ENCODE measurements around the gene DRC1.
A peak's percentile ranks its signal among the peaks of the same experiment; 100 is the strongest.

The DRC1 gene

GRCh38 chr2:26448651-26449050 is 46.9 kb downstream of the DRC1 start:
- DNase-seq (ENCODE audit: low spot score) = no peak

- DNase-seq (ENCODE audit: low spot score) = no peak
These were observed 47.7 kb downstream of the DRC1 start for GRCh38 chr2:26449278-26450030.

GRCh38 chr2:26450031-26450635 is 48.4 kb downstream of the DRC1 start:
- DNase-seq (ENCODE audit: low spot score) = no peak

GRCh38 chr2:26451700-26452099 is 50.0 kb downstream of the DRC1 start:
- no peak for DNase-seq (ENCODE audit: low spot score)

- DNase-seq (ENCODE audit: low spot score) = no peak
These were observed 52.0 kb downstream of the DRC1 start for GRCh38 chr2:26453421-26454329.

GRCh38 chr2:26454561-26455001 is 52.9 kb downstream of the DRC1 start:
- DNase-seq (ENCODE audit: low spot score) = no peak

GRCh38 chr2:26455037-26455669 is 53.4 kb downstream of the DRC1 start:
- no peak for DNase-seq (ENCODE audit: low spot score)

GRCh38 chr2:26455670-26456439 is 54.1 kb downstream of the DRC1 start:
- DNase-seq (ENCODE audit: low spot score) = no peak

- no peak for DNase-seq (ENCODE audit: low spot score)
These were observed 54.9 kb downstream of the DRC1 start for GRCh38 chr2:26456440-26457250.

GRCh38 chr2:26457251-26457666 is 55.5 kb downstream of the DRC1 start:
- no peak for DNase-seq (ENCODE audit: low spot score)

- no peak for DNase-seq (ENCODE audit: low spot score)
These were observed 56.1 kb downstream of the DRC1 start for GRCh38 chr2:26457695-26458364.

- DNase-seq (ENCODE audit: low spot score) = no peak
These were observed 56.8 kb downstream of the DRC1 start for GRCh38 chr2:26458365-26459042.

GRCh38 chr2:26459991-26460612 is 58.4 kb downstream of the DRC1 start:
- DNase-seq (ENCODE audit: low spot score) = peak; percentile 38

GRCh38 chr2:26460613-26461031 is 58.9 kb downstream of the DRC1 start:
- no peak for DNase-seq (ENCODE audit: low spot score)

- no peak for DNase-seq (ENCODE audit: low spot score)
These were observed 59.9 kb downstream of the DRC1 start for GRCh38 chr2:26461601-26462023.

GRCh38 chr2:26462100-26462499 is 60.4 kb downstream of the DRC1 start:
- DNase-seq (ENCODE audit: low spot score) = no peak

GRCh38 chr2:26462511-26463243 is 61.0 kb downstream of the DRC1 start:
- DNase-seq (ENCODE audit: low spot score) = peak; percentile 78

Measured in AG20443 (cell line).